Amniotic epithelial cell (primary cell): ENCODE results near the gene RNLS.
A peak's percentile ranks its signal among the peaks of the same experiment; 100 is the strongest.

Experiments
- DNase-seq: peaks from one replicate; pipeline ENCODE4 v3.0.0-alpha.2; 2010; ENCODE audit warnings: low read depth

RNLS gene

GRCh38 chr10:88551246-88551645 lies 31.9 kb downstream of the RNLS start:
- no peak for DNase-seq

- DNase-seq = no peak
Observed at GRCh38 chr10:88546497-88546896, 36.6 kb downstream of the RNLS start.

GRCh38 chr10:88545359-88545758 lies 37.8 kb downstream of the RNLS start:
- no peak for DNase-seq

GRCh38 chr10:88544140-88544870 lies 38.8 kb downstream of the RNLS start:
- peak; percentile 34 for DNase-seq

GRCh38 chr10:88542522-88542921 lies 40.6 kb downstream of the RNLS start:
- DNase-seq = peak; percentile 51

GRCh38 chr10:88541116-88541626 lies 41.9 kb downstream of the RNLS start:
- no peak for DNase-seq

GRCh38 chr10:88540351-88540750 lies 42.8 kb downstream of the RNLS start:
- no peak for DNase-seq

- peak; percentile 98 for DNase-seq
Observed at GRCh38 chr10:88538048-88538447, 45.1 kb downstream of the RNLS start.

- DNase-seq = no peak
Observed at GRCh38 chr10:88537322-88537721, 45.8 kb downstream of the RNLS start.

- no peak for DNase-seq
Observed at GRCh38 chr10:88536437-88536836, 46.7 kb downstream of the RNLS start.

GRCh38 chr10:88534072-88534665 lies 48.9 kb downstream of the RNLS start:
- no peak for DNase-seq

- DNase-seq = peak; percentile 31
Observed at GRCh38 chr10:88531392-88532052, 51.6 kb downstream of the RNLS start.

- no peak for DNase-seq
Observed at GRCh38 chr10:88530629-88531391, 52.3 kb downstream of the RNLS start.

- no peak for DNase-seq
Observed at GRCh38 chr10:88530093-88530492, 53.0 kb downstream of the RNLS start.

- no peak for DNase-seq
Observed at GRCh38 chr10:88528806-88529570, 54.1 kb downstream of the RNLS start.

- DNase-seq = peak; percentile 47
Observed at GRCh38 chr10:88528201-88528600, 54.9 kb downstream of the RNLS start.

- DNase-seq = no peak
Observed at GRCh38 chr10:88527245-88527644, 55.9 kb downstream of the RNLS start.

- DNase-seq = no peak
Observed at GRCh38 chr10:88526501-88527105, 56.5 kb downstream of the RNLS start.

GRCh38 chr10:88525371-88526069 lies 57.6 kb downstream of the RNLS start:
- DNase-seq = peak; percentile 98

GRCh38 chr10:88523739-88524400 lies 59.2 kb downstream of the RNLS start:
- no peak for DNase-seq
